ENCODE results near the gene FBXW8.

The FBXW8 gene

GRCh38 chr12:116971222-116971621, 60.5 kb downstream of the FBXW8 start:
- no peaks in the 10 kb centered on the region for H3K4me1 ChIP-seq (ENCODE audit: control insufficient read depth, insufficient read depth, low read length)
- no peak overlapping the region for H3K4me3 ChIP-seq (ENCODE audit: low read length)
- H3K27me3 ChIP-seq (ENCODE audit: control insufficient read depth, insufficient read depth, low read length): no peaks in the 10 kb centered on the region
- H3K36me3 ChIP-seq (ENCODE audit: control insufficient read depth, insufficient read depth, low read length): no peaks in the 10 kb centered on the region
- H3K9me3 ChIP-seq (ENCODE audit: control insufficient read depth, low read length): no peaks in the 10 kb centered on the region
- H3K9ac ChIP-seq (ENCODE audit: low read length): no peak overlapping the region

GRCh38 chr12:116975779-116976393, 65.1 kb downstream of the FBXW8 start:
- H3K4me1 ChIP-seq (ENCODE audit: control insufficient read depth, insufficient read depth, low read length): peaks cover 8% of the 10 kb centered on the region

GRCh38 chr12:116977465-116978380, 67.0 kb downstream of the FBXW8 start:
- Histone ChIP-seq H3K4me1 (ENCODE audit: control insufficient read depth, insufficient read depth, low read length) (peaks cover 8% of the 10 kb centered on the region), H3K9me3 (ENCODE audit: control insufficient read depth, low read length) (no peaks in the 10 kb centered on the region)

More at GRCh38 chr12:116975779-116976393, 65.1 kb downstream of the FBXW8 start:
- H3K27me3 ChIP-seq (ENCODE audit: control insufficient read depth, insufficient read depth, low read length): no peaks in the 10 kb centered on the region
- no peak overlapping the region for H3K9ac ChIP-seq (ENCODE audit: low read length)
- H3K4me3 ChIP-seq (ENCODE audit: low read length): no peak overlapping the region
- no peaks in the 10 kb centered on the region for H3K9me3 ChIP-seq (ENCODE audit: control insufficient read depth, low read length)
- H3K36me3 ChIP-seq (ENCODE audit: control insufficient read depth, insufficient read depth, low read length): no peaks in the 10 kb centered on the region

GRCh38 chr12:116978791-116979508, 68.2 kb downstream of the FBXW8 start:
- Histone ChIP-seq H3K27me3 (ENCODE audit: control insufficient read depth, insufficient read depth, low read length) (no peaks in the 10 kb centered on the region), H3K36me3 (ENCODE audit: control insufficient read depth, insufficient read depth, low read length) (no peaks in the 10 kb centered on the region), H3K4me3 (ENCODE audit: low read length) (no peak overlapping the region), H3K9me3 (ENCODE audit: control insufficient read depth, low read length) (no peaks in the 10 kb centered on the region), H3K4me1 (ENCODE audit: control insufficient read depth, insufficient read depth, low read length) (peaks cover 8% of the 10 kb centered on the region), H3K9ac (ENCODE audit: low read length) (no peak overlapping the region)

More at GRCh38 chr12:116977465-116978380, 67.0 kb downstream of the FBXW8 start:
- Histone ChIP-seq H3K4me3 (ENCODE audit: low read length) (no peak overlapping the region), H3K36me3 (ENCODE audit: control insufficient read depth, insufficient read depth, low read length) (no peaks in the 10 kb centered on the region), H3K27me3 (ENCODE audit: control insufficient read depth, insufficient read depth, low read length) (no peaks in the 10 kb centered on the region), H3K9ac (ENCODE audit: low read length) (no peak overlapping the region)

GRCh38 chr12:116980083-116980482, 69.3 kb downstream of the FBXW8 start:
- H3K36me3 ChIP-seq (ENCODE audit: control insufficient read depth, insufficient read depth, low read length): no peaks in the 10 kb centered on the region
- H3K27me3 ChIP-seq (ENCODE audit: control insufficient read depth, insufficient read depth, low read length): no peaks in the 10 kb centered on the region
- no peak overlapping the region for H3K9ac ChIP-seq (ENCODE audit: low read length)
- H3K4me3 ChIP-seq (ENCODE audit: low read length): no peak overlapping the region
- peaks cover 8% of the 10 kb centered on the region for H3K4me1 ChIP-seq (ENCODE audit: control insufficient read depth, insufficient read depth, low read length)
- H3K9me3 ChIP-seq (ENCODE audit: control insufficient read depth, low read length): no peaks in the 10 kb centered on the region

GRCh38 chr12:116982791-116983411, 72.2 kb downstream of the FBXW8 start:
- Histone ChIP-seq H3K4me3 (ENCODE audit: low read length) (no peak overlapping the region), H3K9me3 (ENCODE audit: control insufficient read depth, low read length) (no peaks in the 10 kb centered on the region), H3K4me1 (ENCODE audit: control insufficient read depth, insufficient read depth, low read length) (peaks cover 8% of the 10 kb centered on the region)

GRCh38 chr12:116984098-116984497, 73.3 kb downstream of the FBXW8 start:
- Histone ChIP-seq H3K9me3 (ENCODE audit: control insufficient read depth, low read length) (no peaks in the 10 kb centered on the region), H3K27me3 (ENCODE audit: control insufficient read depth, insufficient read depth, low read length) (no peaks in the 10 kb centered on the region), H3K36me3 (ENCODE audit: control insufficient read depth, insufficient read depth, low read length) (no peaks in the 10 kb centered on the region), H3K9ac (ENCODE audit: low read length) (no peak overlapping the region), H3K4me1 (ENCODE audit: control insufficient read depth, insufficient read depth, low read length) (peaks cover 8% of the 10 kb centered on the region), H3K4me3 (ENCODE audit: low read length) (no peak overlapping the region)

More at GRCh38 chr12:116982791-116983411, 72.2 kb downstream of the FBXW8 start:
- H3K36me3 ChIP-seq (ENCODE audit: control insufficient read depth, insufficient read depth, low read length): no peaks in the 10 kb centered on the region
- no peak overlapping the region for H3K9ac ChIP-seq (ENCODE audit: low read length)
- H3K27me3 ChIP-seq (ENCODE audit: control insufficient read depth, insufficient read depth, low read length): no peaks in the 10 kb centered on the region

GRCh38 chr12:116990329-116990728, 79.6 kb downstream of the FBXW8 start:
- Histone ChIP-seq H3K4me3 (ENCODE audit: low read length) (no peak overlapping the region), H3K9ac (ENCODE audit: low read length) (no peak overlapping the region), H3K36me3 (ENCODE audit: control insufficient read depth, insufficient read depth, low read length) (no peaks in the 10 kb centered on the region), H3K9me3 (ENCODE audit: control insufficient read depth, low read length) (no peaks in the 10 kb centered on the region), H3K4me1 (ENCODE audit: control insufficient read depth, insufficient read depth, low read length) (no peaks in the 10 kb centered on the region), H3K27me3 (ENCODE audit: control insufficient read depth, insufficient read depth, low read length) (no peaks in the 10 kb centered on the region)

GRCh38 chr12:116990971-116991966, 80.5 kb downstream of the FBXW8 start:
- Histone ChIP-seq H3K9me3 (ENCODE audit: control insufficient read depth, low read length) (no peaks in the 10 kb centered on the region), H3K4me3 (ENCODE audit: low read length) (no peak overlapping the region), H3K9ac (ENCODE audit: low read length) (no peak overlapping the region), H3K27me3 (ENCODE audit: control insufficient read depth, insufficient read depth, low read length) (no peaks in the 10 kb centered on the region), H3K4me1 (ENCODE audit: control insufficient read depth, insufficient read depth, low read length) (no peaks in the 10 kb centered on the region), H3K36me3 (ENCODE audit: control insufficient read depth, insufficient read depth, low read length) (no peaks in the 10 kb centered on the region)

- no peak overlapping the region for H3K9ac ChIP-seq (ENCODE audit: low read length)
- no peaks in the 10 kb centered on the region for H3K4me1 ChIP-seq (ENCODE audit: control insufficient read depth, insufficient read depth, low read length)
- H3K4me3 ChIP-seq (ENCODE audit: low read length): no peak overlapping the region
- no peaks in the 10 kb centered on the region for H3K9me3 ChIP-seq (ENCODE audit: control insufficient read depth, low read length)
- H3K27me3 ChIP-seq (ENCODE audit: control insufficient read depth, insufficient read depth, low read length): no peaks in the 10 kb centered on the region
- H3K36me3 ChIP-seq (ENCODE audit: control insufficient read depth, insufficient read depth, low read length): no peaks in the 10 kb centered on the region
Observed at GRCh38 chr12:116996093-116996492, 85.3 kb downstream of the FBXW8 start.

- H3K9me3 ChIP-seq (ENCODE audit: control insufficient read depth, low read length): no peaks in the 10 kb centered on the region
- H3K4me3 ChIP-seq (ENCODE audit: low read length): no peak overlapping the region
- no peaks in the 10 kb centered on the region for H3K4me1 ChIP-seq (ENCODE audit: control insufficient read depth, insufficient read depth, low read length)
- H3K9ac ChIP-seq (ENCODE audit: low read length): no peak overlapping the region
- no peaks in the 10 kb centered on the region for H3K36me3 ChIP-seq (ENCODE audit: control insufficient read depth, insufficient read depth, low read length)
- H3K27me3 ChIP-seq (ENCODE audit: control insufficient read depth, insufficient read depth, low read length): no peaks in the 10 kb centered on the region
Observed at GRCh38 chr12:116996621-116997020, 85.9 kb downstream of the FBXW8 start.
